ENCODE results near the gene F7. TPM values are rescaled to one million over a fixed set of nuclear protein-coding genes. Genes with fewer than 3 reads are reported as not detected.

The F7 gene
- total RNA-seq, 1 donor from 2014 or later: not detected

GRCh38 chr13:113121928-113122471, 16.4 kb downstream of the F7 start:
- no peak for TF ChIP-seq CTCF (IDR thresholded peaks at IDR 0.05; ENCODE audit: insufficient read depth, low read length, severe bottlenecking)
- Histone ChIP-seq H3K27me3 (ENCODE audit: control insufficient read depth, insufficient read depth, low read length) (no peaks in the 10 kb centered on the region), H3K36me3 (ENCODE audit: control insufficient read depth, insufficient read depth, low read length) (no peaks in the 10 kb centered on the region), H3K4me3 (ENCODE audit: low read depth, low read length) (no peak overlapping the region)
- no peak for DNase-seq (ENCODE audit: low read depth)
- no peak for FAIRE-seq

- FAIRE-seq: no peak
- H3K4me3 ChIP-seq (ENCODE audit: low read depth, low read length): no peak within 1 kb of the TSS
These were observed 17.1 kb downstream of the F7 start, which contains the start of gene F10 for GRCh38 chr13:113122550-113123225. Gene F10, plus strand, starts transcription at chr13:113122799. Its CDS starts 57 bp downstream, at chr13:113122856.

GRCh38 chr13:113123226-113124201, 17.9 kb downstream of the F7 start:
- no peaks in the 10 kb centered on the region for H3K36me3 ChIP-seq (ENCODE audit: control insufficient read depth, insufficient read depth, low read length)
- no peak for FAIRE-seq
- H3K4me3 ChIP-seq (ENCODE audit: low read depth, low read length): no peak overlapping the region
- peak; percentile 6 for TF ChIP-seq CTCF (IDR thresholded peaks at IDR 0.05; ENCODE audit: insufficient read depth, low read length, severe bottlenecking)
- DNase-seq (ENCODE audit: low read depth): no peak
- no peaks in the 10 kb centered on the region for H3K27me3 ChIP-seq (ENCODE audit: control insufficient read depth, insufficient read depth, low read length)

More at GRCh38 chr13:113122550-113123225, 17.1 kb downstream of the F7 start, which contains the start of gene F10:
- Histone ChIP-seq H3K27me3 (ENCODE audit: control insufficient read depth, insufficient read depth, low read length) (no peaks in the 10 kb centered on the region), H3K36me3 (ENCODE audit: control insufficient read depth, insufficient read depth, low read length) (no peaks in the 10 kb centered on the region)
- TF ChIP-seq CTCF (IDR thresholded peaks at IDR 0.05; ENCODE audit: insufficient read depth, low read length, severe bottlenecking): no peak
- DNase-seq (ENCODE audit: low read depth): no peak

- Histone ChIP-seq H3K4me3 (ENCODE audit: low read depth, low read length) (no peak overlapping the region), H3K36me3 (ENCODE audit: control insufficient read depth, insufficient read depth, low read length) (no peaks in the 10 kb centered on the region), H3K27me3 (ENCODE audit: control insufficient read depth, insufficient read depth, low read length) (no peaks in the 10 kb centered on the region)
- FAIRE-seq (no peak), DNase-seq (ENCODE audit: low read depth) (no peak)
- TF ChIP-seq CTCF (IDR thresholded peaks at IDR 0.05; ENCODE audit: insufficient read depth, low read length, severe bottlenecking): no peak
These were observed 18.8 kb downstream of the F7 start for GRCh38 chr13:113124211-113124970.

- no peak for DNase-seq (ENCODE audit: low read depth)
- TF ChIP-seq CTCF (IDR thresholded peaks at IDR 0.05; ENCODE audit: insufficient read depth, low read length, severe bottlenecking): no peak
- H3K4me3 ChIP-seq (ENCODE audit: low read depth, low read length): no peak overlapping the region
- no peaks in the 10 kb centered on the region for H3K27me3 ChIP-seq (ENCODE audit: control insufficient read depth, insufficient read depth, low read length)
- no peaks in the 10 kb centered on the region for H3K36me3 ChIP-seq (ENCODE audit: control insufficient read depth, insufficient read depth, low read length)
- no peak for FAIRE-seq
These were observed 20.1 kb downstream of the F7 start for GRCh38 chr13:113125506-113126264.
